Dedifferentiated amniotic fluid mesenchymal stem cell (primary cell): Measurements from ENCODE around the gene UPK1B.

Experiments
- DNase-seq: peaks from one replicate; pipeline ENCODE4 v3.0.0-alpha.2; 2016; ENCODE audit errors: extremely low spot score

UPK1B gene

DNA sequence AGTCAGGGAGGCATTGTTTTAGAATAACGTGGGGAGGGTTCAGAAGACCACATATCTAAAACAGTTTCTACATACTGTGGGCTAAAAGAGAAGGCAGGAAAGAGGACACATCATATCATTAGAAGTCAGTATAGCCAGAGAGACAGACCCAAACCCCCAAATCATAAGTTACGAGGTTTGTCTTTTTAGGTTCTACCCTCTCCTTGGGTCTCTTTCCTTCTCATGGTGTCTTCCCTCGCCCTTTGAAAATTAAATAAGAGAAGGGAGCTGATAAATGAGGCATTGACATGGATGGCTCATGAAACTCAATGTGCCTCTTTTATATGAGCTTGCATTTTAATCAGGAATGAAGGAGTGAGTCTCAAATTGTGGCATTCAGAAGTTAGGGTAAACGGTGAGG is 3.4 kb downstream of the UPK1B start:
- no peak for DNase-seq

- no peak for DNase-seq
Measured at GRCh38 chr3:119177321-119177720, 3.9 kb downstream of the UPK1B start.

- no peak for DNase-seq
Measured at GRCh38 chr3:119181765-119182164, 8.4 kb downstream of the UPK1B start.

- DNase-seq: no peak
Measured at GRCh38 chr3:119184111-119184510, 10.7 kb downstream of the UPK1B start.

DNA sequence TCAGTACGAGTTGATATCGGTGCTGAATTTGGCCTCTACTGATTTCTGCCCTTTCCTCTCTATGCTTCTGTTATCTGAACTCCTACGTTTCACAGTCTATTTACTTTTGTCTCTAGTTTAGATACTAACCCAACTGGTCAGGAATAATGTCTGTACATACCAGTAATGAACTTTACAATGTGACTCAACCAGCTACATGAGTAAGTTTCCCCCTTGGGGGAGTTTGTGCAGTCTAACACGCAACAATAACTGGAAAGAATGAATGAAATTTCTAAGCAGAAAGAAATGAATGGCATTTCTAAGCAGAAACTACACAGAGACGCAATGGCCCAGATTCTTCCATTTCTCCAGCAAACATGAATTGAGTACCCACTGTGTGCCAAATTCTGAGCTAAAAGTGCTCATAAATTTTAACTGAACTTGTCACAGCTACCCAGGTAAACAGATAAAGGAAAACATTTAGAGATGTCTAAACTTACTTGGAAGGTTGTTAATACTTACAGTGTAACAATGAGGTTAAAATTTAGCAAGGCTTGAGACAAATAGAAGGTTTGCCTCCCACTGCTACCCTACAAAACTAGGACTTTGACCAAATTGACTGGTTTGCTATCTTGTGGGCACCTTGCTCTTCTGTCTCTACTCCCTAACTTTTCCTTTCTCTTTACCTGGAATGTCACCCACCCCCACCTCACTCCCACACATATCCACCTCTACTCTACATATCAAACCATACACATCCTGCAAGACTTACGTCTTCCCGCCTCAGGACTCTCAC is 11.6 kb downstream of the UPK1B start:
- DNase-seq: peak; percentile 89

DNA sequence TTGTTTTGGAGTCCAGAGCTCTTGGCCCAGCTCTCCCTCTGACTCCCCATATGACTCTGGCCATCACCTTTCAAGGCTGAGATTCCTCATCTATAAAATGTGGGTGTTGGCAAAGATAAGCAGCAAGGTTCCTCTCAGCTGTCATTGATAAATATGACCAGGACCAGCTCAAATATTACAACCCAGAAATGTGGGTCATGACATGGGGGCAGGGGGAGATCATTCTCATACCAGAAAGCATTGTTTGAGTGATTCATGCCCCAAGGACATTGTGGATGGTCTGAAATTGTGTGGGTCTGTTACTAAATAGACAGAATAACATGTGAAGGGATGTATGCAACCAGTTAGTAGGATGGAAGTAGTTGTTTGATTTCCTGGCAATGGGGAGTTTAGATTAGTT is 13.9 kb downstream of the UPK1B start:
- DNase-seq: no peak

- DNase-seq: no peak
Measured at GRCh38 chr3:119191800-119192199, 18.4 kb downstream of the UPK1B start.

GRCh38 chr3:119194237-119195150 is 21.1 kb downstream of the UPK1B start:
- no peak for DNase-seq

DNA sequence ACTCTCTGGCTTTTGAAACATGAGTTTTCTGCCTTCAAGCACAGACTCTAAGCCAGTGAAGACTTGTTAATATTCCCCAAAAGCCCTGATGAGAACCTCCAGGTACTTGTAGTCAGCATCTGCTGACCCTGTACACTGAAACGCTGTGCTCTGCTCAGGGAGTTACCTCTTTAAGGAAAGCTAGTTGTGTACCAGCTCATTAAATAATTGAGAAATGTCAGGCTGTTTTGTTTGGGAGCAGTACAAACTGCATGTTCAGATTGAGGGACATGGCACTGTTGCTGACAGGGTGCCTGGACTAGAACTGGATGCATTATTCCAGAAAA is 21.7 kb downstream of the UPK1B start:
- no peak for DNase-seq

GRCh38 chr3:119195911-119196310 is 22.5 kb downstream of the UPK1B start:
- no peak for DNase-seq

DNA sequence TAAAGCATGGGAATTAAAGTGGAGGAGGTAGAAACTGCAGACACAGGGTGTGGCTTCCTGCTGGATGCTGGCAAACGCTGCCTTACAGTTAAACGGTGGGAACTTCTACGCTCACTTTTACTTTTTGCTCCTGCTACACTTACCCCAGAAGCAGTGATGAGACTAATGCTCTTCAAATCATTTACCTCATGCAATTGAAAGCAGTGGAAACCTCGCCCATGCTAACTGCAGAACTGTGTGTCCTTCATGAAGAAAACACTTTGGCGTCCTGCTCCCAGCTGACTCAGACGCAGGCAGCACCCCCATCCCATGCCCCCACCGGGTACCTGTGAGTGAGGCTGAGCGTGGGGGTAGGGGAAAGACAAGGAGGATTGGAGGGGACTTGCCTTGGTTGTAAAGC is 31.8 kb downstream of the UPK1B start:
- no peak for DNase-seq

GRCh38 chr3:119205685-119206084 is 32.3 kb downstream of the UPK1B start:
- DNase-seq: no peak

DNA sequence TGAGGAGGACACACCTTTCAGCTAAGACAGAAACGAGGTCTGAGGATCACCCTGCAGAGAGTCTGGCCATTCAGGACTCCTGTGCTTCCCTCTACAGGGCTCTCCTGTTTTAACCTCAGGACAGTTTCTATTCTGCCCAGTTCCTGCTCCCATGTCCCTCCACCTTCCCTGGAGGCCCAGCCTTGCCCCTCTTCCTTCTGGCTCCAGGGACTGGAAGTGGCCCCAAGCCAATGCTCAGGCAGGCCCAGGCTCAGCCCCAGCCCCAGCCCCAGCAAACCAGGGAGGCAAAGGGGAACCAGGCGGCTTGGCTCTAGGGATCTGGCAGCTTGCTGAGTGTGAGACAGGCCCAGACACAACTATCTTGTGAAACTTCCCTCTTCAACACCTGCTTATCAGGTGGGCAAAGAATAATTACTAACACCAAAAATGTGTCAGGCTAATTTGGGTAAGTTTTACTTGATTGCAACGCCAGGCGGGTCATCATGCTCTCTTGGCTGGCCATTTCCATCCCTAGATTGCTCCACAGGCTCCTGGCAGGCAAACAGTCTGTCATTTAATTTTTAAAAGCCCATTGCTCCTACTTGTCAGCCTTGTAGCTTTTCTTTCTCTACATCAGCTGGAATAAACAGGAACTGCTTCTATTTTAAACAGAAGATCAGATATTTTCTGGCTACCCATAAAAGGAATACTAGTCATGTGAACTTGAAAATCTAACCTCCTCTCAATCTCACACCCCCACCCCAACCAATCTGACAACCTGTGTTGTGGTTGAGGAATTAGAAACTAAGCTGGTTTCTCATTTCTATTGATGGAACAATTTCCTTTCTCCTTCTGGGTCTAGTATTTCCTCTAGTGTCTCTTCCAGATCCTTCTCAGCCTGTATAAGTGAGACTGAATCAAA is 33.5 kb downstream of the UPK1B start:
- DNase-seq: no peak

DNA sequence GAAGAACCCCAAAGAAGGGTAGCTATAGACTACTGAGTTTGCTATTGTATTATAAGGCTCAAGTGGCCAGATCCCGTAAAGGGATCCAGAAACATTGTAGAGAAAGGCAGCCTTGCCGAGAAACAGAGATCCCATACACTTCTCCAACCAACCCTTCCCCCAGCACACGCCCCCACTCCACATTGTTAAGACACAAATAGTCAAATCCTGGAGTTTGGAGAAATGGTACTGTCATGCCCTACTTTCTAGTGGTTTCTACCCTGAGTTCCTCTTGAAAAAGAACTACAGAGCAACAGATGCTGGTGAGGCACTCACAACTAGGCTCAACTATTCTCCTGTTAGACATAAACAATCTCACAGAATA is 34.1 kb downstream of the UPK1B start:
- no peak for DNase-seq

- no peak for DNase-seq
Measured at GRCh38 chr3:119211193-119211592, 37.8 kb downstream of the UPK1B start.

DNA sequence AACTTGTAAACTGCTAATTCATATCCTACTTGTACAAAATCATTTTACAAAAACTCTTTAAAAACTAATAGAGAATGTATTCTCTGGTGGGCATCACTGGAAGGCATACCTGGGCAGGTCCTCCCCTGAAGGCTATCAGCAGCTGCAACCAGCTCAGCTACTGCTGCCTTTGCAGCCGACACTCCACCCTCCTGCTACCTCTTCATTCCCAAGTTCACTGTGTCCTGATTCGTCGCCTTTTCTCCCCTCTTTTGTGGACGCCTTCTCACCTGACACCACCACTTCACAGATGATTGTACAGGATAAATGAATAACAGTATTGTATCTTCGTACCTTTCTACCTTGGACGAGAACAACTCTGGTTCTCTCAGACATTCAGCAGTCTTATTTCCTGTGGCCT is 38.4 kb downstream of the UPK1B start:
- DNase-seq: no peak

DNA sequence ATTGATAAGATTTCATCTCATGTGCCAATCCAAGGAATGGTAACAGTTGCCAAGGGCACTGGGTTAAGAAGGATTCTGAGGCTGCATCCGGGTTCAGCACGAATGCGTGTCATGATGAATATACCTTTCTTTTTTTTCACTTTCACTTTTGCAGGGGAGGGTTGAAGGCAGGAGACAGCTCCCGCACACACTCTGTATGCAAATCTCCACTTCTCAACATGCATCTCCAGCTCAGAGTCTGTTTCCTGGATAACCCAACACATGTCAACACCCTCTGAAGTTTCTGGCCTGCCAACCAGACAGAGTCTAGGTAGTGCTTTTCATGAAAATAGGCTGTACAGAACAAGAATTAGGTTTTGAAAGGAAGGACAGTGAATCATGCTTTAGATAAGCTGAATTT is 45.7 kb downstream of the UPK1B start:
- DNase-seq: no peak

DNA sequence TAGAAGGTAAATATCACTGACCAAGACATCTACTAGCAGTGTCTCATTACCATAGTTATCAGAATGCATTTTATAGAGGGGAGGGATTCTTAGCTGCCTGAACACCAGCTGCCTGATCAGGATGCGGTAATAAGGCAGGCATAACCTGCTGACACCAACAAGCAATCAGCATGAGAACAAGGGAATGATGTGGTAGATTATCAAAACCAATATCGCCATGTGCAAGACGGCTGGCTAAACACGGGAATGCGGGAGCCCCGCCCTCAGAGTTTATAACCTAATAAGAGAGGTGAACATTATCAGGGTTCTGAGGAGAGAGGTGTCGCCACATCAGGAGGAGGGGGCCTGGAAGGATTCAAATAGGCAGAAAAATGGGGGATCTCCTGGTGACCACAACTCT is 46.8 kb downstream of the UPK1B start:
- DNase-seq: no peak

- DNase-seq: no peak
Measured at GRCh38 chr3:119220970-119221667, 47.7 kb downstream of the UPK1B start.

DNA sequence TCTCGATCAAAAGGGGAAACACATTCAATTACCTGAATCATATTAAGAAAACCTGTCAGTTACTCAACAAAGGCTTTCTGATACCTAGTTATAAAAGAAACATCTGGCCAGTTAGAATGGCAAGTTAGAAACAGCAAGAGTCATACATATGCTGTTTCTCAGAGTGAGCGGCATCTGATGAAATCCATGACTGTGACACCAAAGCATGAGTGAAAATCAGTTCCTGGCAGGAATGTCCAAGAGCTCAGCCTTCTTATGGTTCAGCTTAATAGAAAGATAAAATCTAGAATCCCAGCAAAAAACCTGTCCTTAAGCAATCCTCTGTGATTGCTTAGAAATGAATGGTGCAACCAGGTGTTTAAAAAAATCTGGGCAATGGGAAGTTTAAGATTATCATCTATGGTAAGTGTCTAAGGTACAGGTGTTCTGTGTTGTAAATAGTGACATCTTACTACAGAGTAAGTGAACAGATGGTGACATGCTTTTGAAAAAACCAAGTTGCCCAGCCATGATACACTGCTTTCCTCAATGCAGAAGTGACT is 48.5 kb downstream of the UPK1B start:
- DNase-seq: peak; percentile 52

GRCh38 chr3:119222391-119222790 is 49.0 kb downstream of the UPK1B start:
- no peak for DNase-seq
